Testis (tissue), 2 donors: ENCODE results near the gene RAB28.

ENCODE experiments used
- CTCF ChIP-seq, 3 experiments: fragments of 450-650 bp in 2 of 3; fragments of 200-600 bp in 1 of 3; sonication (generic) in 1 of 3; IDR thresholded peaks; one replicate each; pipeline ENCODE4 v1.5.1; 2016 to 2019; ENCODE audit warnings: antibody characterized with exemption in 3 of 3, mild to moderate bottlenecking in 2 of 3, moderate library complexity in 1 of 3
- POLR2A ChIP-seq: fragments of 450-650 bp; IDR thresholded peaks from one replicate; pipeline ENCODE4 v1.6.1; 2017; ENCODE audit warnings: antibody characterized with exemption, mild to moderate bottlenecking, moderate library complexity

- TF ChIP-seq CTCF (IDR thresholded peaks at IDR 0.05) (no peak), POLR2A (no peak)
Measured at GRCh38 chr4:13452927-13453579, 31.1 kb downstream of the RAB28 start.
